ENCODE measurements around the gene CLCNKA.
"Not testable (repeated sequence)": the region's sequence is repeated elsewhere in the genome, so short reads cannot be mapped to it uniquely, and the experiment has no call there.

CLCNKA gene

DNA sequence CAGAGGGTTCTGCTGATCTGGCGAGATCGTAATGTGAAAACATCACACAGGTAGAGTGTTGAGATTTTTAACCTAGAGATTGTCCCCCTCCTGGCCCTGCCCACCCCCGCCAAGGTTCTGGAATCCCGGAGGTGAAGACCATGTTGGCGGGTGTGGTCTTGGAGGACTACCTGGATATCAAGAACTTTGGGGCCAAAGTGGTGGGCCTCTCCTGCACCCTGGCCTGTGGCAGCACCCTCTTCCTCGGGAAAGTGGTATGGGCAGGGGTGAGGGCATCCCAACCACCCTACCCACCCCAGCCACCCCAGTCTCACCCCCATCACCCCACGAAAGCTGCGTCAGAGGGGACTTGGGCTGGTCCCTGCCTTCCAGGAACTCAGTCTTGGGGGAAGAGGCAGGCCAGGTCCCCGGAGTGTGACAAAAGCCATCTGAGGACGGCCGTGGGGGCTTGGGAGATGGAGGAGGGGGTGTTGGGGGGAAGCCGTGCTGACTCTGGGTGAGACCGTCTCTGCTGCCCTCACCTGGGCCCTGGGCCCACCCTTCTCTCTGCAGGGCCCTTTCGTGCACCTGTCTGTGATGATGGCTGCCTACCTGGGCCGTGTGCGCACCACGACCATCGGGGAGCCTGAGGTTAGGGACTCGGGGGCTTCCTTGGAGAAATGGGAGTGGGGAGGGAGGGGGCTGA is 26.1 kb downstream of the CLCNKA start:
- TF ChIP-seq, protein P1, sequence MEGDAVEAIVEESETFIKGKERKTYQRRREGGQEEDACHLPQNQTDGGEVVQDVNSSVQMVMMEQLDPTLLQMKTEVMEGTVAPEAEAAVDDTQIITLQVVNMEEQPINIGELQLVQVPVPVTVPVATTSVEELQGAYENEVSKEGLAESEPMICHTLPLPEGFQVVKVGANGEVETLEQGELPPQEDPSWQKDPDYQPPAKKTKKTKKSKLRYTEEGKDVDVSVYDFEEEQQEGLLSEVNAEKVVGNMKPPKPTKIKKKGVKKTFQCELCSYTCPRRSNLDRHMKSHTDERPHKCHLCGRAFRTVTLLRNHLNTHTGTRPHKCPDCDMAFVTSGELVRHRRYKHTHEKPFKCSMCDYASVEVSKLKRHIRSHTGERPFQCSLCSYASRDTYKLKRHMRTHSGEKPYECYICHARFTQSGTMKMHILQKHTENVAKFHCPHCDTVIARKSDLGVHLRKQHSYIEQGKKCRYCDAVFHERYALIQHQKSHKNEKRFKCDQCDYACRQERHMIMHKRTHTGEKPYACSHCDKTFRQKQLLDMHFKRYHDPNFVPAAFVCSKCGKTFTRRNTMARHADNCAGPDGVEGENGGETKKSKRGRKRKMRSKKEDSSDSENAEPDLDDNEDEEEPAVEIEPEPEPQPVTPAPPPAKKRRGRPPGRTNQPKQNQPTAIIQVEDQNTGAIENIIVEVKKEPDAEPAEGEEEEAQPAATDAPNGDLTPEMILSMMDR (IDR thresholded peaks at IDR 0.05; ENCODE audit: low read length, missing control alignments) = no peak
- DNase-seq (ENCODE audit: low read depth) = no peak
- H3K4me3 ChIP-seq (replicated peaks; ENCODE audit: low read depth, low read length) = no peak overlapping the region

DNA sequence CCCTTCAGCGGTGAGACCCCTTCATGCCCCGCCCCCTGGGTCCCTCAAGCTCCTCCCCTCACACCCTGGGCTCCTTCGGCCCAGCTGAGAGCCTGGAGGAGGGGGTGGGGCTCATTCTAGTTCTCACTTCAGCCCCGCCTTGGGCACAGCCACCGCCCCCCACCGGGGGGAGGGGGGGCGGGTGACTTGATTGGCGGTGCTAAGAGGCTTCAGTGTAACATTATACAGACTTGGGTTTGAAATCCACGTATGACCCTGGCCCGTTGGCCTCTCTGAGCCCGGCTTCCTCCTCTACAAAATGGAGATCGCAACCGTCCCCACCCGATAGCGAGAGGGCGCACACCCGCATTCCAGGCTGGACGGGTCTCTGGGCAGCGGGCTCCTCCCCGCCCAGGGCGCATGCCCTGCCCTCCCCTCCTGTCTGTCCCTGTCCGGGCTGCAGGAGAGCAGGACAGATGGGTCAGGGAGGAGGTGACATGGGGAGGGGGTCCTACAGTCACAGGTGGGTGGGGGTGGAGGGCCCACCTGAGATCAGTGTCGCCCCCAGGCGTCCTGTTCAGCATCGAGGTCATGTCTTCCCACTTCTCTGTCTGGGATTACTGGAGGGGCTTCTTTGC is 26.8 kb downstream of the CLCNKA start:
- DNase-seq (ENCODE audit: low read depth) = peak; percentile 33
- TF ChIP-seq, protein P1 (IDR thresholded peaks at IDR 0.05; ENCODE audit: low read length, missing control alignments) = no peak

DNA sequence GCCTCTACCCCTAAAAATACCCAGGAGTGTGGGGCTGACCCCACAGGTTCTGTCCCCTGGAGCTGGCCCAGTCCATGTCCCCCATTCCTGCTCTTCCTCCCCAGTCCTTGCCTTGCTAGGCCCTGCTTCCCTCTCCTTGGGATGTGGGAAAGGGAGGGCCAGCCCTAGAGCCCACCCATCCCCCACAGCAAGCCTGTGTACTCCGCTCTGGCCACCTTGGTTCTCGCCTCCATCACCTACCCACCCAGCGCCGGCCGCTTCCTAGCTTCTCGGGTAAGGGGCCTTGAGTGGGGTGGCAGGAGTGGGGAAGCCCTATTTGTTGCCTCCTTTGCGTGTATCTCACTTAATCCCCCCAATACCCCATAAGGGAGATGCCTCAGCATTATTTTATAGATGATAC is 28.5 kb downstream of the CLCNKA start:
- TF ChIP-seq, protein P1 (IDR thresholded peaks at IDR 0.05; ENCODE audit: low read length, missing control alignments) = no peak
- no peak for DNase-seq (ENCODE audit: low read depth)
- no peak overlapping the region for H3K4me3 ChIP-seq (replicated peaks; ENCODE audit: low read depth, low read length)

More for the DNA sequence above, 26.8 kb downstream of the CLCNKA start:
- H3K4me3 ChIP-seq (replicated peaks; ENCODE audit: low read depth, low read length) = peak overlapping the region; percentile 36

DNA sequence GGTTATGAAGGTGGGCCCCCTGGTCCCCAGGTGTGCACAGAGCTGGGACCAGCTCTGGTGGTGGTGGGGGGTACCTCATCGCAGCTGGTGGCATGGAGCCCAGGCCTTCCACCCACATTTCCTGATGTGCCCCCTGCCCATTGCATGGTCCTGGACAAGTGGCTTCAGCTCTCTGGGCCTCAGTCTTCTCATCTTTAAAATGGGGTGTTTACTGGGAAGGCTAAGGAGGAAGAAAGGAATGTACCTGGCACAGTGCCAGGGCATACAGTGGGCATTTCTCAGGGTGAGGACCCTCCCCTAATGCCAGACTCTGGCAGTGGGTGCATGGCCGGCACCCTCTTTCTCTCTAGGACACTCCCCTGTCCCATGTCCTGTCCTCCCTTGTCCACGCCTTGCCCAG is 29.2 kb downstream of the CLCNKA start:
- no peak overlapping the region for H3K4me3 ChIP-seq (replicated peaks; ENCODE audit: low read depth, low read length)
- no peak for DNase-seq (ENCODE audit: low read depth)
- TF ChIP-seq, protein P1 (IDR thresholded peaks at IDR 0.05; ENCODE audit: low read length, missing control alignments) = no peak

DNA sequence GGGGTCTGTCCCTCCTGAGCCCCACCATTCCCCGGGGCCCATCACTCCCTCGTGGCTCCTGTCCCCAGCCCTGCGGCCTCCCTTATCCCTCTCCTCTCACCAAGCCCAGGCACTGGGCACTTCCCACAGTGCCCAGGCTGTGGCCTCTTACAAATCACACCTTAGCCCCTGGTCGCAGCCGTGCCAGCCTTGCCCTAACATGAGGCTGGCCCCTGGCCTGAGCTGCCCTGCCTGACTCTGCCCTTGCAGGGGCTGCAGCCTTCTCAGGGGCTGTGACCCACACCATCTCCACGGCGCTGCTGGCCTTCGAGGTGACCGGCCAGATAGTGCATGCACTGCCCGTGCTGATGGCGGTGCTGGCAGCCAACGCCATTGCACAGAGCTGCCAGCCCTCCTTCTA is 30.1 kb downstream of the CLCNKA start:
- not testable (repeated sequence) for H3K4me3 ChIP-seq (replicated peaks; ENCODE audit: low read depth, low read length); DNase-seq (ENCODE audit: low read depth)

DNA sequence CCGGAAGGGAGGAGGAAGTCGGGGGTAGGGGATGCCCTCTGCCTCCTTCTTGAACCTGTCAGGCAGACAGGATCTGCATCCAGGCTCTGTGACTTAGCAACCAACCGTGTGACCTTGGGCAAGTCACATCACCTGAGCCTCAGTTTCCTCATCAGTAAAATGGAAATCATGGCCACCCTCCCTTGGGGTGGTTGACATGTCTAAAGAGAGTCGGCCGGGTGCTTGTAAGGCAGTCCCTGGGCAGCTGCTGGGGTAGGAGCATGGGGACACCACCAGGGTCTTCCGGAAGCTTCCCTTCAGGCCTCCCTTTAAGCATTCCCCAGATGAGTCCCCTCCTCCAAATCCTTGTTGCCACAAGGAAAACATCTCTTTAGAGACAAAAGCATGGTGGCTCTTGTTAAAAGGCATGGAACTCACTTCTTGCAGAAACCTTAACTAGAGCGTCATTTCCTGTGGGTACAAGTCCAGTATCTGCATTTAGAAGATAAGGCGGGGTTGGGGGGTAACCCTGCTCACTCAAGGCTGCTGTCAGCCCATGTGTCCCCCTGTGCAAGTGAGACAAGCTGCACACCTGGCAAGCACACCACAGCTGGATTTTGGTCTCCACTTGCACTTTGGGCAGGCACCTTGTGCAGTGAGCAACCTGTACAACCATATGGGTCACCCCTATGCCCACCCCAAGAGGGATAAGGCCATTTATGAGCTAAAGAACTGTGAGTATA is 32.1 kb downstream of the CLCNKA start:
- H3K4me3 ChIP-seq (replicated peaks; ENCODE audit: low read depth, low read length) = no peak overlapping the region
- TF ChIP-seq, protein P1 (IDR thresholded peaks at IDR 0.05; ENCODE audit: low read length, missing control alignments) = no peak
- no peak for DNase-seq (ENCODE audit: low read depth)

All from fibroblast of pulmonary artery (primary cell).